Heart left ventricle (tissue), 13 donors: ENCODE data around the gene SCN4B.

Experiments used
- POLR2A ChIP-seq, 2 donors: fragments of 450-650 bp; IDR thresholded peaks; one replicate each; pipeline ENCODE4 v1.6.1; 2017; ENCODE audit warnings: antibody characterized with exemption in 2 of 2, mild to moderate bottlenecking in 2 of 2, moderate library complexity in 2 of 2
- TF ChIP-seq, protein P1 (sequence below), 12 donors: fragments of 200-600 bp; sonication (generic) in 4 of 12; IDR thresholded peaks; one replicate each; pipeline versions ENCODE4 v1.5.0 to v1.8.0; 2018 to 2022; ENCODE audit warnings: antibody characterized with exemption in 12 of 12, mild to moderate bottlenecking in 5 of 12
- donor health status: ischemic (EF 13 %, LVEDD 7.1; RV severe dilation, severe dysfunction).
- donor health status: DM: no; HTN: yes; CAD: no.
- donor health status: DM: no; HTN: no; CAD: no.
- donor health status: ischemic (EF 25% LVEDD 6.9; RV normal size, moderate dysfunction).
- donor health status: ischemic (EF 25% LVEDD 5.7; RV mildly dilated, moderate dysfunction).
- donor health status: ischemic (EF 35%, LVEDD 5.7; RV mildly dilated, moderate dysfunction).
- donor health status: nonischemic (EF 11% LVEDD 7.7; RV severe dilation, severe dysfunction).
- donor health status: DM: yes; HTN: yes; CAD: no.
- donor health status: PGD.
- donor health status: ischemic (EF 29% LVEDD 5.4; RV normal size, mild dysfunction).
- donor health status: nonischemic (EF 23%, LVEDD 6.1; RV moderate dilation, normal function).

- TF ChIP-seq, protein P1, sequence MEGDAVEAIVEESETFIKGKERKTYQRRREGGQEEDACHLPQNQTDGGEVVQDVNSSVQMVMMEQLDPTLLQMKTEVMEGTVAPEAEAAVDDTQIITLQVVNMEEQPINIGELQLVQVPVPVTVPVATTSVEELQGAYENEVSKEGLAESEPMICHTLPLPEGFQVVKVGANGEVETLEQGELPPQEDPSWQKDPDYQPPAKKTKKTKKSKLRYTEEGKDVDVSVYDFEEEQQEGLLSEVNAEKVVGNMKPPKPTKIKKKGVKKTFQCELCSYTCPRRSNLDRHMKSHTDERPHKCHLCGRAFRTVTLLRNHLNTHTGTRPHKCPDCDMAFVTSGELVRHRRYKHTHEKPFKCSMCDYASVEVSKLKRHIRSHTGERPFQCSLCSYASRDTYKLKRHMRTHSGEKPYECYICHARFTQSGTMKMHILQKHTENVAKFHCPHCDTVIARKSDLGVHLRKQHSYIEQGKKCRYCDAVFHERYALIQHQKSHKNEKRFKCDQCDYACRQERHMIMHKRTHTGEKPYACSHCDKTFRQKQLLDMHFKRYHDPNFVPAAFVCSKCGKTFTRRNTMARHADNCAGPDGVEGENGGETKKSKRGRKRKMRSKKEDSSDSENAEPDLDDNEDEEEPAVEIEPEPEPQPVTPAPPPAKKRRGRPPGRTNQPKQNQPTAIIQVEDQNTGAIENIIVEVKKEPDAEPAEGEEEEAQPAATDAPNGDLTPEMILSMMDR (IDR thresholded peaks at IDR 0.05) = no peak
- no peak for TF ChIP-seq POLR2A (IDR thresholded peaks at IDR 0.05)
These were observed 49.8 kb downstream of the SCN4B start for GRCh38 chr11:118102721-118103261.
